ENCODE data around the gene PELO.
A peak's percentile ranks its signal among the peaks of the same experiment; 100 is the strongest.

PELO gene, protein sequence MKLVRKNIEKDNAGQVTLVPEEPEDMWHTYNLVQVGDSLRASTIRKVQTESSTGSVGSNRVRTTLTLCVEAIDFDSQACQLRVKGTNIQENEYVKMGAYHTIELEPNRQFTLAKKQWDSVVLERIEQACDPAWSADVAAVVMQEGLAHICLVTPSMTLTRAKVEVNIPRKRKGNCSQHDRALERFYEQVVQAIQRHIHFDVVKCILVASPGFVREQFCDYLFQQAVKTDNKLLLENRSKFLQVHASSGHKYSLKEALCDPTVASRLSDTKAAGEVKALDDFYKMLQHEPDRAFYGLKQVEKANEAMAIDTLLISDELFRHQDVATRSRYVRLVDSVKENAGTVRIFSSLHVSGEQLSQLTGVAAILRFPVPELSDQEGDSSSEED

DNA sequence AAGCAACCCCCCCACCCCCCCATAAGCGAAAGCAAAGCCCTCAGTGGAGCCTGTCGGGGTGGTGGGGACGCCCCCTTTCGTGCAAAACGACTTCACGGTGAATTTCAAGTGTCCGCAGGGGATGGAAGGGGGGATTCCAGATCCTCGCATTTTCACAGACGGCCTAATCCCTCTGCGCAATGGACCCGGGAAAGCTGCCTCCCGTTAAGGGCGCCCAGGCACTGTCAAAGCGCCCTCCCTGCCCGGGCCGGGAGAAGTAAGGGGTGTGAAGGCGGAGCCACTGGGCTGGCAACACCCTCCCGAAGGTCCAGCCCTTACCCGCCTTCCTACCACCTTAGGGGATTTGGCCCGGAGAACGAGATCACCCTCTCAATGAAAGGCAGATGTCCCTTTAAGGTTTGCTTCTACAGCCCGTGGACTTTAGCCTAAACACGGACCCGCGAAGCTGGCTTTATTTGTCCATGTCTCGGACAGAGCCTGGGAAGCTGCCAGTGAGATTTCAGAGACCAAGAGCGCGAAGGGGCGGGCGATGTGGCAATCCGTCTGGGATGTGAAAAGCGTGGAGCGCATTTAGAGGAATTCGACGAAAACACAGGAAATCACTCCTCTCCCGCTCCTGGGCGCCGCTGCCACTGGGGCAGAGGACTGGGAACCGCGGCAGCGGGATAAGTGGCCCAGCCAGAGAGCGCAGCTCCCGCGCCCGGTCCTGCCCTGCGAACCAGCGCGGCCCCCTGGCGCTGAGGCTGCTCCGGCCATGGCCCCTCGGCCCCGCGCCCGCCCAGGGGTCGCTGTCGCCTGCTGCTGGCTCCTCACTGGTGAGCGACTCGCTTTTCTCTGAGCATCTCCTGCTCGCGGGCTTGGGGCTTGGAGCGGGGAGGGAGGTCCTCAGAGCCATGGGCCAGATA lies at the start of gene PELO, which contains the start of gene ITGA1:
TSS of gene PELO (plus strand) at position 317 of the 905 bp plus-strand sequence. CDS start 12,479 bp downstream, outside the sequence.
TSS of gene ITGA1 (plus strand) at position 317 of the 905 bp plus-strand sequence. CDS start at position 755, 438 bp downstream.
- H3K9me3 ChIP-seq: no peaks in the 10 kb centered on the region
- no peaks in the 10 kb centered on the region for H3K36me3 ChIP-seq
- H3K4me3 ChIP-seq (ENCODE audit: low read depth in 1 of 2, low read length in 1 of 2): peak within 1 kb of the TSS; percentile 83 to 86
- TF ChIP-seq, protein P1, sequence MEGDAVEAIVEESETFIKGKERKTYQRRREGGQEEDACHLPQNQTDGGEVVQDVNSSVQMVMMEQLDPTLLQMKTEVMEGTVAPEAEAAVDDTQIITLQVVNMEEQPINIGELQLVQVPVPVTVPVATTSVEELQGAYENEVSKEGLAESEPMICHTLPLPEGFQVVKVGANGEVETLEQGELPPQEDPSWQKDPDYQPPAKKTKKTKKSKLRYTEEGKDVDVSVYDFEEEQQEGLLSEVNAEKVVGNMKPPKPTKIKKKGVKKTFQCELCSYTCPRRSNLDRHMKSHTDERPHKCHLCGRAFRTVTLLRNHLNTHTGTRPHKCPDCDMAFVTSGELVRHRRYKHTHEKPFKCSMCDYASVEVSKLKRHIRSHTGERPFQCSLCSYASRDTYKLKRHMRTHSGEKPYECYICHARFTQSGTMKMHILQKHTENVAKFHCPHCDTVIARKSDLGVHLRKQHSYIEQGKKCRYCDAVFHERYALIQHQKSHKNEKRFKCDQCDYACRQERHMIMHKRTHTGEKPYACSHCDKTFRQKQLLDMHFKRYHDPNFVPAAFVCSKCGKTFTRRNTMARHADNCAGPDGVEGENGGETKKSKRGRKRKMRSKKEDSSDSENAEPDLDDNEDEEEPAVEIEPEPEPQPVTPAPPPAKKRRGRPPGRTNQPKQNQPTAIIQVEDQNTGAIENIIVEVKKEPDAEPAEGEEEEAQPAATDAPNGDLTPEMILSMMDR (IDR thresholded peaks at IDR 0.05): no peak
- H3K27ac ChIP-seq: peak within 1 kb of the TSS; percentile 50
- peaks cover 19% of the 10 kb centered on the region for H3K27me3 ChIP-seq
- peaks cover 25 to 28% of the 10 kb centered on the region in 2 experiments for H3K4me1 ChIP-seq (ENCODE audit: control insufficient read depth in 1 of 2, insufficient read depth in 1 of 2, low read depth in 1 of 2, low read length in 1 of 2)

DNA sequence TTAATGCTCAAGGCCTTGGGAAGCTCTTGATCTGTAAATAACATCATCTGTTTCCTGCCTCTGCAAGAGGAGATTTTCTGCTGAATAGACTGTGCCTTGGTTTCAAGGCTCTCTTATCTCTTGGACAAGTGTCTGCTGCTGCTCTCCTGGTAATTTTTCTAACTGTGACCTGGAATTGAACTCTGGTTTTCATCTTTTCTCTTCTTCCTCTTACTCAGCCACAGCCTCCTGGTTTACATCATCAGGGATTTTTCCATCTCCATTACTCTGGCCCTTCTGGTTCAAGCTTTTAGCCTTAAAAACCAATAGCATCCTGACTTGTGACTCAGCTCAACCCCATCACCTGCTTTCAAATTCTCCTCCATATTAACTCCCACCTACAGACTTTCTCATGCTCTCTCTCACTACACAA lies 49.6 kb upstream of the PELO start:
- no peak overlapping the region for H3K27ac ChIP-seq
- H3K27me3 ChIP-seq: no peaks in the 10 kb centered on the region
- no peaks in the 10 kb centered on the region for H3K9me3 ChIP-seq
- no peaks in the 10 kb centered on the region for H3K36me3 ChIP-seq
- TF ChIP-seq, protein P1 (IDR thresholded peaks at IDR 0.05): no peak
- H3K4me1 ChIP-seq (ENCODE audit: control insufficient read depth in 1 of 2, insufficient read depth in 1 of 2, low read depth in 1 of 2, low read length in 1 of 2): no peaks in the 10 kb centered on the region
- H3K4me3 ChIP-seq (ENCODE audit: low read depth in 1 of 2, low read length in 1 of 2): no peak overlapping the region

DNA sequence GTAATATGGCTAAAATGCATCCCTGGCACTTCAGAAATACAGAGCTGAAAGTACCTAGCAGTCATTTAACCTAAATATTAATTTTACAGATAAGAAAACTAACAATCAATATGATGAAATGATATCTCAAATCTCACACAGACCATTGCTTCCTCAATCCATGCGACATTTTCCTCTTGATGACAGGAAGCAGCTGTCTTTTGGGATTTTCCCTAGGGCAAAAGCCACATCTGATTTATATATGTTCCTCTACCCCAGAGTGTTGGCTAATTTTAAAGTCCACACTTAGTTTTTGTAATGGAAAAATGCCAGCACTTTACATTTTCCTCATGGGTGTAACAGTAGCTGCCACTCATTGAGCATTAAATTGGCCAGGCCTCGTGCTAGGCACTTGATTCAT lies 47.7 kb upstream of the PELO start:
- no peak overlapping the region for H3K27ac ChIP-seq
- H3K27me3 ChIP-seq: no peaks in the 10 kb centered on the region
- no peaks in the 10 kb centered on the region for H3K9me3 ChIP-seq
- no peaks in the 10 kb centered on the region for H3K4me1 ChIP-seq (ENCODE audit: control insufficient read depth in 1 of 2, insufficient read depth in 1 of 2, low read depth in 1 of 2, low read length in 1 of 2)
- no peaks in the 10 kb centered on the region for H3K36me3 ChIP-seq
- TF ChIP-seq, protein P1 (IDR thresholded peaks at IDR 0.05): no peak
- no peak overlapping the region for H3K4me3 ChIP-seq (ENCODE audit: low read depth in 1 of 2, low read length in 1 of 2)

DNA sequence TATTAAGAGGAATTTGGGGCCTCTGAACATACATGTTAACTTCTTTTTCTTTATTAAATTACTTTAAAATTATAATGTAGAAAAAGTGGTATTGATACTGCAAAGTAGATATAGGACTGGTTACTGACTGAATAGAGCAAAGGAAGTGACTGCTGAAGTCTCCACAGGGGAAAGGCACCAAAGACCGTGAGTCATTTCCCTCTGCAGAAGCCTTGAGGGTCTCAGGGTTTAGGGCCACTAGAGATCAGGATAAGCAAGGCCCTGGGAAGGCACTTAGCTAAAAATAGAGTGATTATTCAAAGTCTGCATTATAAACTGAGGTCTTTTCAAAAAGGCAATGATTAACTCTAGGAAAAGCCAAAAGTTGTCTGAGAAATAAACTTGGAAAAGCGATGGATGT lies 44.7 kb upstream of the PELO start:
- no peak overlapping the region for H3K4me3 ChIP-seq (ENCODE audit: low read depth in 1 of 2, low read length in 1 of 2)
- H3K27ac ChIP-seq: no peak overlapping the region
- no peaks in the 10 kb centered on the region for H3K27me3 ChIP-seq
- no peaks in the 10 kb centered on the region for H3K36me3 ChIP-seq
- H3K4me1 ChIP-seq (ENCODE audit: control insufficient read depth in 1 of 2, insufficient read depth in 1 of 2, low read depth in 1 of 2, low read length in 1 of 2): no peaks in the 10 kb centered on the region
- TF ChIP-seq, protein P1 (IDR thresholded peaks at IDR 0.05): no peak
- no peaks in the 10 kb centered on the region for H3K9me3 ChIP-seq

DNA sequence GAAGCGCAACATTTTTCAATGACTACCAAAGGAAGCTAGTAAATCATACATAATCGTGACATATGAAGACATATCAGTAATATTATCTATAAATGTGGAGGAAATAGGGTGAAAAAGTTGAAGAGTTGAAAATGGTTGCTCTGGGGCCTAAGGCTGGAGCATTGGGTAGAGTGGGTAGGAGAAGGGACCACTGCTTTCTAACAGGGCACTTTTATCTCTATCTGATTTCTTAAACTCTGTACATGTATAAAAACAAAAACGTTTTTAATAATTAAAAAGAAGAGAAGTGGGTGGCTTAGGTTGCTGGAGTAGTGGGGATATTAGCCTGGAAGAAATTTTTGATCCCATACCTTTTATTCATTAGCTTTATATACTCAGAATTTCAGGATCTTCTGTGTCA lies 44.2 kb upstream of the PELO start:
- H3K27me3 ChIP-seq: no peaks in the 10 kb centered on the region
- H3K4me3 ChIP-seq (ENCODE audit: low read depth in 1 of 2, low read length in 1 of 2): no peak overlapping the region
- no peaks in the 10 kb centered on the region for H3K36me3 ChIP-seq
- no peak overlapping the region for H3K27ac ChIP-seq
- no peaks in the 10 kb centered on the region for H3K9me3 ChIP-seq
- TF ChIP-seq, protein P1 (IDR thresholded peaks at IDR 0.05): no peak
- no peaks in the 10 kb centered on the region for H3K4me1 ChIP-seq (ENCODE audit: control insufficient read depth in 1 of 2, insufficient read depth in 1 of 2, low read depth in 1 of 2, low read length in 1 of 2)
